Stimulated activated naive CD8-positive, alpha-beta T cell treated with anti-CD3 and anti-CD28 coated beads, Interleukin-15, Interleukin-2, amounts not matched to agents 100 ng/mL and 50 ng/mL, for 24 hours (primary cell): Measurements from ENCODE around the gene TOP3B.

Experiments used
- H3K27ac Mint-ChIP-seq: one replicate; pipeline ENCODE4 v1.8.0; 2021; ENCODE audit warnings: mild to moderate bottlenecking, mixed read lengths
- H3K27me3 Mint-ChIP-seq: one replicate; pipeline ENCODE4 v1.8.0; 2021; ENCODE audit warnings: mixed read lengths
- H3K36me3 Mint-ChIP-seq: one replicate; pipeline ENCODE4 v1.8.0; 2021; ENCODE audit warnings: low read depth, mixed read lengths
- H3K4me1 Mint-ChIP-seq: one replicate; pipeline ENCODE4 v1.8.0; 2021; ENCODE audit warnings: low read depth, mixed read lengths
- H3K4me3 Mint-ChIP-seq: one replicate; pipeline ENCODE4 v1.8.0; 2021; ENCODE audit warnings: mild to moderate bottlenecking, mixed read lengths
- H3K9me3 Mint-ChIP-seq: one replicate; pipeline ENCODE4 v1.8.0; 2021; ENCODE audit warnings: mixed read lengths

The TOP3B gene, protein sequence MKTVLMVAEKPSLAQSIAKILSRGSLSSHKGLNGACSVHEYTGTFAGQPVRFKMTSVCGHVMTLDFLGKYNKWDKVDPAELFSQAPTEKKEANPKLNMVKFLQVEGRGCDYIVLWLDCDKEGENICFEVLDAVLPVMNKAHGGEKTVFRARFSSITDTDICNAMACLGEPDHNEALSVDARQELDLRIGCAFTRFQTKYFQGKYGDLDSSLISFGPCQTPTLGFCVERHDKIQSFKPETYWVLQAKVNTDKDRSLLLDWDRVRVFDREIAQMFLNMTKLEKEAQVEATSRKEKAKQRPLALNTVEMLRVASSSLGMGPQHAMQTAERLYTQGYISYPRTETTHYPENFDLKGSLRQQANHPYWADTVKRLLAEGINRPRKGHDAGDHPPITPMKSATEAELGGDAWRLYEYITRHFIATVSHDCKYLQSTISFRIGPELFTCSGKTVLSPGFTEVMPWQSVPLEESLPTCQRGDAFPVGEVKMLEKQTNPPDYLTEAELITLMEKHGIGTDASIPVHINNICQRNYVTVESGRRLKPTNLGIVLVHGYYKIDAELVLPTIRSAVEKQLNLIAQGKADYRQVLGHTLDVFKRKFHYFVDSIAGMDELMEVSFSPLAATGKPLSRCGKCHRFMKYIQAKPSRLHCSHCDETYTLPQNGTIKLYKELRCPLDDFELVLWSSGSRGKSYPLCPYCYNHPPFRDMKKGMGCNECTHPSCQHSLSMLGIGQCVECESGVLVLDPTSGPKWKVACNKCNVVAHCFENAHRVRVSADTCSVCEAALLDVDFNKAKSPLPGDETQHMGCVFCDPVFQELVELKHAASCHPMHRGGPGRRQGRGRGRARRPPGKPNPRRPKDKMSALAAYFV

DNA sequence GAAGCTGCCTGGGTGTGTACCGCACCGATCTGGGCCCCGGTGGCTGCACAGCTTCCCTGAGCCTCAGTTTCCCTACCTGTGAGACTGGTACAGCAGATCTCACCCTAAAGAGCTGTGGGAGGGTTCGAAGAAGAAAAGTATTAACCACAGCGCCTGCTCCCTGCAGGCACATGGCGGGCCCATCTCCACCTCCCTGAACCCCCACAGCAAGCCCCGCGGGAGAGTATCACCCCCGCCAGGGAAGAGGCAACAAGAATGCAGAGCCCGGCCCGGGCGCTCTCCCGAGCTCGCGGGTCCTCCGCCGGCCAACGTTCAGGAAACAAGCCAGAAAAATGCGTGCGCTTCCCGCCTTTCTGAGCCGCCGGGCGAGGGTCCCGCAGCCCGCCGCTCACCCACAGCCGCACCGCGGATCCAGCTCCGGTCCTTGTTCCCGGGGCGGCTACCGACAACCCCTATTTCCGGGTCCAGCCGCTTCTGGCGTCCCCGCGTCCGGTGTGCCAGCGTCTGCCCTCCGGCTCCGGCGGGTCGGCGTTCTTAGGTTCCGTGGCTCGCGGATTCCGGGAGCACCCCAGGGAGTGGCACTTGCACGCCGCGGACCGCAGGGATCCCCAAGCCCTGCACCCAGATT lies at the start of gene TOP3B:
TSS of gene TOP3B (minus strand) at position 450 of the 628 bp plus-strand sequence. CDS start 7,078 bp downstream, outside the sequence.
- H3K36me3 Mint-ChIP-seq, result peaks cover 2% of the 10 kb centered on the region
- H3K4me1 Mint-ChIP-seq, result peaks cover 27% of the 10 kb centered on the region
- no peaks in the 10 kb centered on the region for H3K9me3 Mint-ChIP-seq
- peak within 1 kb of the TSS; percentile 89 for H3K4me3 Mint-ChIP-seq
- H3K27me3 Mint-ChIP-seq, result no peaks in the 10 kb centered on the region
- H3K27ac Mint-ChIP-seq, result peak within 1 kb of the TSS; percentile 82

DNA sequence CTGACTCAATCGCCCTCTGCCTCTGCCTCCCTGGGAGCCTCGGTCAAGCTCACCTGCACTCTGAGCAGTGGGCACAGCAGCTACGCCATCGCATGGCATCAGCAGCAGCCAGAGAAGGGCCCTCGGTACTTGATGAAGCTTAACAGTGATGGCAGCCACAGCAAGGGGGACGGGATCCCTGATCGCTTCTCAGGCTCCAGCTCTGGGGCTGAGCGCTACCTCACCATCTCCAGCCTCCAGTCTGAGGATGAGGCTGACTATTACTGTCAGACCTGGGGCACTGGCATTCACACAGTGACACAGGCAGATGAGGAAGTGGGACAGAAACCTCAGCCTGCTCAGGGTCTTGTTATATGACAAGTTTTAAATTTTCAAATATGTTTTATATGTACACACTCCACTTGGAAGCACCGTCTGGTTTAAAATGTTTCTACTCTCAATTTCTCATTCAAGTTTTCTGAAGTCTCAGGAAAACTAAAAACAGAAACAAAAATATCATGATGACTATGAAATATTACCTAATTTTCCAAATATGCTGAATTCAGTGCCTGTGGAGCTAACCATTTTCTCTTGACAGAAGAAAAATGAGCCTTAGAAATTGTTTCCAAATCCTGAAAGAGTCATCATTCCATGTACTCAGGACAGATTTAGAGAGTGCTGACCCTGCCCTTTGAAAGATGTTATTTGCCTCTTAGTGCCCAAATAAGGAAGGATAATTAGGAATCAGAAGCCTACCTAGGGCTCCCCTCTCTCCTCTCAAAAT lies 48.8 kb upstream of the TOP3B start:
- Mint-ChIP-seq H3K27me3 (peaks cover 6% of the 10 kb centered on the region), H3K27ac (no peak overlapping the region), H3K36me3 (no peaks in the 10 kb centered on the region), H3K4me3 (no peak overlapping the region), H3K9me3 (no peaks in the 10 kb centered on the region), H3K4me1 (peaks cover 1% of the 10 kb centered on the region)

DNA sequence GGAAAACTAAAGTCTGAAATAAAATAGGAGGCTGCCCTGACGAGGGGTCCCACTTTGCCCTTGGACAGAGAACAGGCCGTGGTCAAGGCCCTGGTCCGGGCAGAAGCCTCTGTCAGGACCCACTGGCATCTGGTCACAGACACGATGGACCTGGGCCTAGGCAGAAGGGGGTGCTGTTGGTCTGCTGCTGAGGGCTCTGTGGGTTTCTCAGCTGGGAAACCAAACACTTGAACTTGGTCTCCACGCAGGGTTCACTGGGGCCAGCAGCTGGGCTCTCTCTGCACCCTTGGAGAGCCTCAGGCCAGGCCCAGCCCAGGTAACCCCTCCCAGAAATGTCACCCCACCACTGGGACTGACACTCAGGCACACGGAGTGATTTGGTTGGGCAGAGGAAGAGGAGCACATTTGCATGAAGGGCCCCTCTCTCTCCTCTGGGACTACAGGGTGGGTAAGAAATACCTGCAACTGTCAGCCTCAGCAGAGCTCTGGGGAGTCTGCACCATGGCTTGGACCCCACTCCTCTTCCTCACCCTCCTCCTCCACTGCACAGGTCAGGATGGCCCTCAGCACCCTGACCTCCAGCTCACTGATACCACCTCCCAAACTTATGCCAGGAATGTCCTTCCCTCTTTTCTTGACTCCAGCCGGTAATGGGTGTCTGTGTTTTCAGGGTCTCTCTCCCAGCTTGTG lies 48.1 kb upstream of the TOP3B start:
- Mint-ChIP-seq H3K4me1 (peaks cover 6% of the 10 kb centered on the region), H3K27me3 (peaks cover 6% of the 10 kb centered on the region), H3K27ac (no peak overlapping the region), H3K4me3 (no peak overlapping the region), H3K9me3 (no peaks in the 10 kb centered on the region), H3K36me3 (no peaks in the 10 kb centered on the region)

DNA sequence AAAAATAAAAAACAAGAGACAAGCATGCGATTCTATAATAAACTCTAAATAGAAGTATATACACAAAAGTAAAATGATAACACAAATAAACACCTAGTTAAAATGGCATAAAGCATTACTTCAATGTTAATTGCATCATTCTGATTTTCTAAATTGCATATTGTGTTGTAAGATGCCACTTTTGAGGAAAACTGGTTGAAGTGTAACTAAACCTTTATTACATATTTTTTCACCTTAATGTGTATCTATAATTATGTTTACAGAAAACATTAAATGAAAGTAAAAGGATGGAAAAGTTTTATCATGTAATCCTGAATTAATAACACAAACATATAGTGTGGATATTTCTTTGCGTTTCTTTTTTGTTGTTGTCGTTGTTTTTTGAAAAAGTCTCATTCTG lies 45.4 kb upstream of the TOP3B start:
- Mint-ChIP-seq H3K4me3 (no peak overlapping the region), H3K27ac (no peak overlapping the region), H3K4me1 (peaks cover 11% of the 10 kb centered on the region), H3K9me3 (no peaks in the 10 kb centered on the region), H3K27me3 (no peaks in the 10 kb centered on the region), H3K36me3 (no peaks in the 10 kb centered on the region)

DNA sequence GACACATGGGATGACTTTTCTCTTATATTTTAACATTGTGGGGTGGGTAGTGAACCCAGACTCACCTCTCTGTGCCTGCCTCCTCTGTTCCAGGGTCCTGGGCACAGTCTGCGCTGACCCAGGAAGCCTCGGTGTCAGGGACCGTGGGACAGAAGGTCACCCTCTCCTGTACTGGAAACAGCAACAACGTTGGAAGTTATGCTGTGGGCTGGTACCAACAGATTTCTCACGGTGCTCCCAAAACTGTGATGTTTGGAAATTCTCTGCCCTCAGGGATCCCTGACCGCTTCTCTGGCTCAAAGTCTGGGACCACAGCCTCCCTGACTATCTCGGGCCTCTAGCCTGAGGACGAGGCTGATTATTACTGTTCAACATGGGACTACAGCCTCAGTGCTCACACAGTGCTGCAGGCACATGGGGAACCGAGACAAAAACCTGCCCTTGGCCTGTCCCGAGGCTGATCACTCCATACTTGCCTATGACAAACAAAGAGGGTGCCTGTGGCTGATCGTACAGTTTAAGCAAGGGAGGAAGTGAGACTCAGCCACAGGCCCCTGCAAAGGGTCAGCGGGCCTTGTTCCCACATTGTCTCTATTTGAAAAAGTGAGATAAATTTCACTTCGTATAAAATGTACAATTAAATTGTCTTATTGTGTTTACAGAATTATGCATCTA lies 43.7 kb upstream of the TOP3B start:
- Mint-ChIP-seq H3K4me1 (peaks cover 14% of the 10 kb centered on the region), H3K4me3 (no peak overlapping the region), H3K9me3 (no peaks in the 10 kb centered on the region), H3K36me3 (no peaks in the 10 kb centered on the region), H3K27me3 (no peaks in the 10 kb centered on the region), H3K27ac (no peak overlapping the region)

DNA sequence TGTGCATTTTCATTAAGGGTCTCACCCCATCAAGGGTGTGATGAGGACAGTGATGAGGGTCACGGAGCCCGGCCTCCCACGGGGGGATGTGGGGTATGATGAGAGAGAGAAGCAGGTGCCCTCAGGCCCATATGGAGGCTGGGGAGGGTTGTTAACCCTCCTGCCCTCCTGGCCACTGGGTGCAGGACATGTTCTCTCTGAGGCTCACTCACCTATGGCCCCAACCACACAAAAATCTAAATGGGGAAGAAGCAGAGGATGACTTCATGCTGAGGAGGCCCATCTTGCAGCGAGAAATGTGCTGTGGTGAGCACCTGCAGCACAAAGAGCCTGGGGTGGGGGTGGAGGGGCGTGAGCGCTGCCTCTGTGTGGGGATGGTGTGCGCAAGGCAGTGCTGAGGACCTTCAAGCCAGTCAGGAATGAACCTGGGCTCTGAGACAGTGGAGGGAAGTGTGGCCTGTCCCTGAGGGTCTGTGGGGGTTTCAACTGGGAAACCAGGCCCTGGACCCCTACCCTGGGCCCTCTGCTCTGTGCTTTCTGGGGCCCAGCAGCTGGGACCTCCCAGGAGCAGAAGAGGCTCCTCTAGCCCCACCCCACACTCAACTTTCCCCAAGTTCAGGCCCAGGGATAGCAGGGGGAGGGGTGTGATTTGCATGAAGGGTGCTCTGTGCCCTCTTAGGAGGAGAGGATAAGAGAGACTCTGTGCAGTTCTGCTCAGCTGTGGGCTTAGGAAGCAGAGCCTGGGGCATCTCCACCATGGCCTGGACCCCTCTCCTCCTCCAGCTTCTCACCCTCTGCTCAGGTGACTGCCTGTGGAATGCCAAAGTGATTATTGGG lies 43.0 kb upstream of the TOP3B start:
- no peaks in the 10 kb centered on the region for H3K27me3 Mint-ChIP-seq
- H3K27ac Mint-ChIP-seq, result no peak overlapping the region
- H3K9me3 Mint-ChIP-seq, result no peaks in the 10 kb centered on the region
- H3K4me1 Mint-ChIP-seq, result peaks cover 14% of the 10 kb centered on the region
- no peak overlapping the region for H3K4me3 Mint-ChIP-seq
- H3K36me3 Mint-ChIP-seq, result no peaks in the 10 kb centered on the region

DNA sequence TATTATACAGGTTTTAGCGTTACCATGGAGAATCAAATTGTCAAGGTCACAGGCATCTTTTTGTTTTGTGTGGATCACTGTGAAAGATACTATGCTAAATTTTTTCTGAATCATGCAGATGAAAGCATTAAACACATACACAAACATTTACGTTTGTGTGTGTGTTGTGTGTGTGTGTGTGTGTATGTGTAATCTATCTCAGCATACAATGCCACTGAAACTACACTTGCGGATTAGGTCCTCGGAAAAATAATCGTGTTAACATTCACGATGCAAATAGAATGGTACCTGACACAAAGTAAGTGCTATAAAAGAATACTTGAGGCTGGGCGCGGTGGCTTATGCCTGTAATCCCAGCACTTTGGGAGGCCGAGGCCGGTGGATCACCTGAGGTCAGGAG lies 41.9 kb upstream of the TOP3B start:
- Mint-ChIP-seq H3K4me1 (peaks cover 14% of the 10 kb centered on the region), H3K27me3 (no peaks in the 10 kb centered on the region), H3K9me3 (no peaks in the 10 kb centered on the region), H3K27ac (no peak overlapping the region), H3K36me3 (no peaks in the 10 kb centered on the region), H3K4me3 (no peak overlapping the region)

DNA sequence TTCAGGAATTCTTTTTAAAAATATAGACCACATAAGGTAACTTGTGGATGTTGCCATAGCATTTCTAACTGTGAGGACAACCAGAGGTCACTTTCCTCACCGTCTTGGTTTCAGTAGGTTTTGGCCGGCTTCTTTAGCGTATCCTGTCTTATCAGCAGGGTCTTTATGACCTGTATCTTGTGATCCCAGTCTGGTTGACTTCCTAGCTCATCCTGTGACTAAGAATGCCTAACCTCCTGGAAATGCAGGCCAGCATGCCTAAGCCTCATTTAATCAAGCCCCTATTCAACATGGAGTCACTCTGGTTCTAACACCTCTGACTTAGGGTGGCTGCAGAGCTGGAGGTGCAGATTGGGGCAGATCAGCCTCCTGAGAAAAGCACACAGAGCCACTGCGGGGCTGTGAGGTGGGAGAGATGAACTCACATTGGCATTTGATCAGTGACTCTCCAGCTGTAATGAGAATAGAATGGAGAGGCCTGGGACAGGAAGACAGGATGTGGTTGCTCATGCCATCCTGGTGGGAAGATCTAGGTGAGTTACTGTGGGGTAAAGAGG lies 41.1 kb upstream of the TOP3B start:
- Mint-ChIP-seq H3K27ac (no peak overlapping the region), H3K9me3 (no peaks in the 10 kb centered on the region), H3K36me3 (no peaks in the 10 kb centered on the region), H3K4me1 (peaks cover 14% of the 10 kb centered on the region), H3K4me3 (no peak overlapping the region), H3K27me3 (no peaks in the 10 kb centered on the region)

DNA sequence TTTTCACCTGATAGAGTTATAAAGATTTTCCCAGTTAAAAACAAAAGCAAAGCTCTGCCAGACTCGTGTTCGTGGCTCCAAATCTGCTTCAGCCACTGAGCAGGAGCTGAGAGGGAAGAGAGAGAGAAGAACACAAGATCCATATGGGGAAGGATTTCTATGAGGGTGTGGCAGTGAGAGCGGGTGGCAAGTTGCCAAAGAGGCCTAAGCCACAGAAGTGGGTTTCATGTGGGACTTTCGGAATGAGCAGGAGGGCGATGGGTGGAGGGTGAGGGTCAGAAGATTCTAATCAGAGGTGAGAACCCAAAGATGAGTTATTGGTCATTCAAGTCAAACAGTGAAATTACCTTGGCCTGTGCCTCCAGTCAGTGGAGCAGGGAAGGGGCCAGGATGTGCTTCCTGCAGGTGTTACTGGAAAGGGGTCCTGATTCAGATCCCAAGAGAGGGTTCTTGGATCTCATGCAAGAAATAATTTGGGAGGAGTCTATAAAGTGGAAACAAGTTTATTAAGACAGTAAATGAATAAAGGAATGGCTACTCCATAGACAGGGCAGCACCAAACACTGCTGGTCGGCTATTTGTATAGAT lies 40.5 kb upstream of the TOP3B start:
- no peak overlapping the region for H3K4me3 Mint-ChIP-seq
- H3K4me1 Mint-ChIP-seq, result peaks cover 14% of the 10 kb centered on the region
- H3K27ac Mint-ChIP-seq, result no peak overlapping the region
- no peaks in the 10 kb centered on the region for H3K9me3 Mint-ChIP-seq
- H3K27me3 Mint-ChIP-seq, result no peaks in the 10 kb centered on the region
- H3K36me3 Mint-ChIP-seq, result no peaks in the 10 kb centered on the region

DNA sequence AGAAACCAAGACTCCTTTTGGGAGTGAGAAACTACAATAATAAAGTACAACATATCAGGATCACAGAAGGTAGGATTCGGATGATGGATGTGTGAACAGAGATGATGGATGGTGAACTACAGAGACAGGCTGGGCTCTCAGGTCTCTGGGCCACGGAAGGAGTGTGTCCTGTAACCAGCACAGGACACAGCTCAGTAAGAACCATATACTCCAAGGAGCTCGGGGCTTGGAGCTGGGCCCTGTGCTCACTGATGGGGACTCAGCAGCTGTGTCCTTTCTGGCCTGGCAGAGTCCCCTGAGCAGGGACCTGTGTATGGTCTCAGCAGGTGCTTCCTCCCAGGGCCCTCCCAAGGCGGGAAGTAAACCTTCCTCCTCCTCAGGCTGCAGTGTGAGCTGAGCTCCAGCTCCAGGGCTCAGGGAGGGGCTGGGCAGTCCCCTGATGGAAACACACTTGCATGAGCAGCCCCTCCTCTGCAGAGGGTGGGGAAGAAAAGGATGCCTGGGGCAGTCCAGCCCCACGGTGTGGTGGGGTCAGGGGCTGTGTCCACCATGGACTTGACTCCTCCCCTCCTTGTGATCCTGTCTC lies 39.8 kb upstream of the TOP3B start:
- Mint-ChIP-seq H3K27me3 (no peaks in the 10 kb centered on the region), H3K27ac (no peak overlapping the region), H3K9me3 (no peaks in the 10 kb centered on the region)

DNA sequence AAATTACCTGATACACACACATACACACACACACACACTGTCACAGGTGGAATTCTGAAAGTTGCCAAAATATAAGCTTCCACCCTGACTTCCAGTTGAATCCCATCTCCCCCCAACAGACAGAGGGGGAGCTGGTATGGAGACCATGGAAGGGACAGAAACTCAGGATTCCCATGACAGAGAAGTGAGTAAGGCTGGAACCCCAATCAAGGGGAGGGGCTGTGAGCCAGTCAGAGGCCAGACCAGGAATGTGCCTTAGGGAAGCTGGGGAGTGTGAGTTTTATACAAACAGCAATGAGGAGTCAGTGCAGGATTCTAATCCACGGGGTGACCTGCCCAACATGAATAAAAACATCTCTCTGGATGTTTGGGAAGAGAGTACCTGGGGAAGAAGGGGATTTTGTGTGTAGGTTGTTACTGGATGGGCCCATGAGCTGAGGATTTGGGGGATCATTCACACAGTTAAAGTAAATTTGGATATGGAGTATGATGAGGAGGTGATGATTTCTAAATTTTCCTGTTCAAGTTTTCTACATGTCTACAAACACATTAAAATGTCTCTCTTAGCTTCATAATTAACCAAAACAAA lies 38.7 kb upstream of the TOP3B start:
- H3K36me3 Mint-ChIP-seq, result no peaks in the 10 kb centered on the region
- no peak overlapping the region for H3K27ac Mint-ChIP-seq
- H3K27me3 Mint-ChIP-seq, result no peaks in the 10 kb centered on the region
- peaks cover 11% of the 10 kb centered on the region for H3K4me1 Mint-ChIP-seq
- no peak overlapping the region for H3K4me3 Mint-ChIP-seq
- no peaks in the 10 kb centered on the region for H3K9me3 Mint-ChIP-seq

More for the DNA sequence above, 39.8 kb upstream of the TOP3B start:
- H3K4me3 Mint-ChIP-seq, result no peak overlapping the region
- H3K4me1 Mint-ChIP-seq, result peaks cover 14% of the 10 kb centered on the region
- H3K36me3 Mint-ChIP-seq, result no peaks in the 10 kb centered on the region

DNA sequence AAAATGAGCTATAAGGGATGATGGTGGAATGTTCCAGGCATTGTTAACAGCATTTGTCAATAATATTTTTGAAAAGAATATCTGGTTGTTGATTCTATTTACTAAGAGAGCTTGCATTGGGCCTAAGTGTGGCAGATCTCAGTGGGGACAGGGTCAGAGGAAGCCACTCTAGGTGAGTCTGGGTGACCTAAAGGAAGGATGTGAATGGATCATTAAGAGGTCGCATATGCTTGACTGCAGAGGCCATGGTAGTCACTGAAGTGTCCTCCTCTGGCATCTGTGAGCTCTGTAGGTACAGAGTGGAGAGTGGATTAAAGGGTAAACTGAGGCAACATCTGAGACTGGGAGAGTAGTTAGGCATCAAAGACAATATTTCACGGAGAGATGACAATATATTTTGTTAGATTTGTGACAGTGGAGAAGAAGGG lies 37.9 kb upstream of the TOP3B start:
- Mint-ChIP-seq H3K27ac (no peak overlapping the region), H3K9me3 (no peaks in the 10 kb centered on the region), H3K27me3 (peaks cover 5% of the 10 kb centered on the region), H3K36me3 (no peaks in the 10 kb centered on the region), H3K4me1 (peaks cover 7% of the 10 kb centered on the region), H3K4me3 (no peak overlapping the region)
